G401.6 (cell line): ENCODE data around the gene GMDS.

Experiments used
- FAIRE-seq: peaks from 2 replicates; lab custom pipeline; 2012; peaks lifted over from hg19 to GRCh38; lab: Jason Lieb, UNC

The GMDS gene

DNA sequence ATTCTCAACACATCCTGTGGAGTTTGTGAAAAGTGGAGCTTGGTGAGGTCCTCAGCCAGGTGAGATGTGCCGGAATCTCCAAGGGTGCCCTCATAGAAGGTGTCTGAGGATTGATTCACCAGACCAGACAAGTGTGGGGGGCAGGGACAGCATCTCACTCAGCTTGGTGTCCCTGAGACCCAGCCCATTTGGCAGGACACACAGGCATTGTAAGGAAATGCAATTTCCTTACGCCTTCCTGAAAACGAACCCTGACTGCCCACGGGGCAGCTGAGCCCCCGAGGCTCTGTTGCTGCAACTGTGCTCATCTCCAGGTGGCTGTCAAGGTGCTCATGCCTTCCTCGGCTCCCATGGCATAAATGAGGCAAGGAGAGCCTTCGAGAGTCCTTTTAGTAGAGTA, 602.3 kb downstream of the GMDS start:
- FAIRE-seq = no peak

DNA sequence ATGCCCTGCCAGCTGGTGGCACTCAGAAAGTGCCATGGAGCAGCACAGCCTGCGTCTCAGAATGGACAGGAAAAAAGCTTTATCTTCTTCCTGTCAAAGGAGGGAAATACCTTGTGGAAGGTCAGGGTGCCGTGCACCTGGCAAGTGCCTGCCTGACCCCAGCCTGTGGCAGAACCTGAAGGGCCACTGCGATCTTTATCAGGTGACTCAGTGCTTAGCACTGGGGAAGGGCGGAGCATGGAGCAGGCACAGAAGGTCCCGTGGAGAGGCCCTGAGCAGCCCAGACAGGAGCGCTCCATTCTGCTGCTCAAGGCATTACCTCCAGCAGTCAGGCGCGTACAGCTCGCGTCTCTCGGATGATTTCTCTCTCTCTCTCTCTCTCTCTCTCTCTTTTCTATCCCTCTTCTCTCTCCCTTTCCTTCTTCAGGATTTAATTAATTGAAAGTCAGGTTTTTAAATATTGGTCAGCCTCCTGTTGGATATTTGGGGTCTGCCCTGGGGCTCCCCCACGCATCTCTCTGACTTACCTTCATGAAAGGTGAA, 604.0 kb downstream of the GMDS start:
- FAIRE-seq = no peak

DNA sequence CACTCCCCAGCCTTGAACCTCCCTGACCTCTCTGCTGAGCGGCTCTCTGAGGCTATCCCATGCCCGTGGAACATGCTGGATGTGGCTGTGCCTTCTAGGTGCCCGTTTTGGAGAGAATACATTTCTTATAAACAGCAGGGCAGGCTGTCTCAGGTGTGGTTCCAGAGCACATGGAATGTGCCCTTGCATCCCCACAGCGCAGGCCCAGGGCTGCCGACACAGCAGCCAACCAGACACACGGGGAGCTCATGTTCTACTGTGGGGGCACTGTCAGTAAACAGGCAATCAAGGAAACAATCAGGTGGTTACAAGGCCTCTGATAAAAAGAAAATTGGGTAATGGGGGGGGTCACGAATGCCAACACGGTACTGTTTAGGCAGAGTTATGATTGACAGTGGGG, 604.9 kb downstream of the GMDS start:
- no peak for FAIRE-seq

DNA sequence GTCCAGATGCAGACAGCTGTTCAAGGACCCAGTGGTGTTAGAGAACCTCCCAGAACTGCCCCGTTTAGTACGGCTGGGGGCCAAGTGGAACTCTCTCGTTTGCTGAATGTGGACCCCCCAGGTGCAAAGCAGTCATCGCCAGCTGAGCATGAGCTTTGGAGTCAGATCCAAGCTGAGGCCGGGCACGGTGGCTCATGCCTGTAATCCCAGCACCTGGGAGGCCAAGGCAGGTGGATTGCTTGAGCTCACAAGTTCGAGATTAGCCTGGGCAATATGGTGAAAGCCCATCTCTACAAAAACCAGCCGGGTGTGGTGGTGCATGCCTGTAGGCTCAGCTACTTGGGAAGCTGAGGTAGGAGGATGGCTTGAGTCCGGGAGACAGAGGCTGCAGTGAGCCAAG, 606.0 kb downstream of the GMDS start:
- no peak for FAIRE-seq

DNA sequence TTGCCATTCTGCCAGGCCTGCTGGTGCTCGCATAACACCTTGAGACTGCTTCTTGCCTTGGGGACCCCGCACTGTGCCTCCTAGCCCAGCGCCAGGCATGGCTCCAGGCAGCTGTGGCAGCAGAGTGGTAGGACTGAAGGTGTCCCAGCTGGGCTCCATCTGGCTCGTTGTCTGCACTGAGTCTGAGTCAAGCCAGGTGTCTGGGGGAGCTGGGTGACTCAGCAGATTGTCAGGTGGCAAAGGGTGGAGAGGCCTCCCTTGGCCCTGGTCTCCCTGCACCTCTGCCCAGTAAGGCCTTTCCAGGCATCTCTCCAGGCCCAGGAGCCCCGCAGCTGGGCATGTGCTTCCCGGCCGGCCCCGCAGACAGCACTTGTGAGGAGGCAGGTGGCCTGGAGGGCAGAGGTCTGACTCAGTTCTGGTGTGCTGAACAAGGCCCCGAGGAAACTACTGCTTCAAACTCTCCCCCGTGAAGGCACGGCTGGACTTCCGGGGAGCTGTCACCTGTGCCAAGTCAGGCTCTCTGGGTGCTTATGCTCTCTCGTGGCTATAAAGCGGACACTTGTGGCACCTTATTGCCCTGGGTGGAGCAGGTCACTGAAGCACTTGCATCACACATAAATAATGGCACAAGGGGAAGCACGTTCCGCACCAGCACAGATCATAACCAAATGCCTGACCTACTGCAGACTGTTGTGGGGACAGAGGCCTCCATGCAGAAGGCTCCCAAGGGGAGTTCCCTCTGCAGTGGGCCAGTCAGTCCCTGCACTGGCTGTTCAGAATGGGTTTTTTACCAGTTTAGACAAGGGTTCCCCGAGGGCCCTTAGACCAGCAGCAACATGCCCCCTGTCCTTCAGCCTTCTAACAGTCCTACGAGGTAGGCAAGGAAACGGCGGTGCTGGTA, 608.2 kb downstream of the GMDS start:
- FAIRE-seq = no peak

DNA sequence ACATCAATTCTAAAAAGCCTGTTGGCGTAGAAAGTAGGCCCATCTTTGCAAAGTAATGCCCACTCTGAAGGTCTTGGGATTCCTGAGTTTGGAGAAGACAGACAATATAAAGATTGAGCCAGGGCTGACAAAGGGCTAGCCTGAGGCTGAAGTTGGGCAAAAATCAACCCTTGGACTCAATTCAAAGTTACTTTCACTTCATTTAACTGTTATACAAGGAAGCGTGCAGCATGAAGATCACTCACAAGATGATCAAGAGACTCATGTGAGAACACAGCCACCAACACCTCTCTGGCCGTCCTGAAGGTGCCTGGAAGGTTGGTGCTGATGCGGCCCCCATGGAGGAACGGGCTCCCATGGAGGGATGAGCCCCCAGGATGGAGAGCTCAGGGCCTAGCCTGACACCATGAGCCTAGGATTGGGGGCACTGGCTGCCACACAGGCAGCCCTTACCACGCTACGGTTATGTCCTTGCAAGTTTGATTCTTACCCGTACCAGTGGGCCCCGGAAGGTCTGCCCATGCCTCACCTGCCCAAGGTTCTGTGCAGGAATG, 609.1 kb downstream of the GMDS start:
- no peak for FAIRE-seq

DNA sequence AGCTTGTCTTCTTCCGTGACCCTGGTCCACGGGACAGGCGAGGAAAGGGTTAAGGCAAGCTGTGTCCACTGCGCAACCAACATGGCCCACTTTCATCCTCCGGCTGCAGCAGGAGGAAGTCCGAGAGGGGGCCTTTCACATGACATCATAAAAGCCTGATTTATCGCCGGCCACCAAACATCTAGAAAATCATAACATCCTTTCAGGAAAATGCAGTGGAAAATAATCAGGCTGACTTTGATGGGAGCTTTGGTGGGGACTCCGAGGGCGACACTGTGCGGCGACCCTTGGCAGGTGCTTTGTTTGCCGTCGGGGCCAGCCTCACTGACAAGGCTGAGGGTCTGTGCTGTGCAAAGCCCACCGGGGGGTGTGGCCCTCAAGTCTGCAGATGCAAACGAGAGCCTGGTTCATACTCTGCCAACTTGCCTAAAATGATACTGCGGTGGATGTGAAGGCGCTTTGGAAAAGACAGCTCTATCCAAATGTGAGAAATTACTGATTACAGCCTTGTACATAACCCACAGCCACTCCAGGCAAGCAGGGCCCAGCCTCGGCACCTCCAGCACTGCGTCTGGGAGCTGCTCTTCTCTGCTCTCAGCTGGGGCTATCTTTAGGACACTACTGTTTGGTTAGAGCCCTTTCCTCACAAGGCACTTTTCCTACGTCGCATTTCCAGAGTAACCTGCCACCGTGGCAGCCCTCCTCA, 609.9 kb downstream of the GMDS start:
- no peak for FAIRE-seq

DNA sequence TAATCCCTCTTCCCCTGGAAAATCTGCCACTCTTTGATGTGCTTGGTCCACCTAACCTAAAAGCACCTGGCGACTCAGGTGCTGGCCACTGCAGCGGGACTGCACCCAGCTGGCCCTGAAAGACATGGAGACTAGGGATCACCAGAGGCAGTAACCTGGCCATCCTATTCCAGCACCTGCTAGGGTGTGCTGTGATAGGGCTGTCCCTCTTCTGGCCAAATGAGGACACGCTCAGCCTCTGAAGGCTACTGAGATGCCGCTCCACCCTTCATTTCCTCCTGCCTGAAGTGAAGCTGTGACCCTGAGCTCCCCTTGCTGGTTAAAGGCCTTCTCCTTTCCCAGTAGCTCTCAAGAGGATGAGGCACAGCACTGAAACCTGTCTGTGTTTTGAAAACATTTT, 611.3 kb downstream of the GMDS start:
- no peak for FAIRE-seq

DNA sequence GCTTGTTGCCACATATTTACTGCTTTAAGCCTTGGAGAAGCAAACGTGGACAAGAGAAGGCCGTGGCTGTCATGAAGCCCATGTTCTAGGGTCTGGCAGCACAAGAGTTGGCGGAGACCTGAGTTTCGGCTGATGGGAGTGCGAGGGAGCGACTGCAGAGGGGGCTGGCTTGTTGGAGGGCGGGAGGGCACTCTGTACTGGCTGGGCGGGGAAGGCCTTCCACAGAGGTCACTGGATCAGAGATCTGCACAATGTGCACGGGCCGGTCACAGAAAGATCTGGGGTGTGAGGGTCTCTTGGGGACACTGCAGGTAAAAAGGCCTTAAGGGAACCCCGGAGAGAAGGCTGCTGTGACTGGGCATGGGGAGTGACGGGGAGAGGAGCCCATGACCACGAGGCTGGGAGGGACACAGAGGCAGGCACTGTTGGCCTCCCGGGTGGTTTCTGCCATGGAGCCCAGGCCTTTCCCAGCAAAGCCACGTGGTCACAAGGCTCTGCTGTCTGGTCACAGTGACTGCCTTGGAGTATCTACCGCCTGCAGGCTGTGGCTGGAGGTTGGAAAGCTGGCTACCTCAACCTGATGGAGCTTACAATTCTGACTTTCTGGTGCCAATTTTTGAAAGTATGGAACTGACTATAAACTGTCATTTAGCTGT, 611.9 kb downstream of the GMDS start:
- no peak for FAIRE-seq

DNA sequence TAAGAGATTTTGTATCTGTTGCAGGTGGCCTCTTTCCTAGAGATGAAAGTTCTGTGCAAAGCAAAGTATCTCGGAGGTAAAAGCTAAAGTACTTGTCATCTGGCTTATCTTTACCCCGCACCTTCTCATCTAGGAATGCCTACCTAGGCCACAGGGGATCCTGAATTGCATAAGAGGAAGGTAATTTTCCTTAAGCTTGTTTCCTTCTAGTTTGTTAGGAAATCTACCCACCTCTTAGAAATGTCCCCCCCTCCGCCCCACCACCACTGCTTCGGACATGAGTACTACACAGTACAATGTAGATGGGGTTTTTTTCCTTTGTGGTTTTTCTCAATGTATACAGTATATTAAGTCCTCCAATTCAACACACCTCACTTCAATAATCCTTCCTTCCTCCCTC, 614.2 kb downstream of the GMDS start:
- no peak for FAIRE-seq

DNA sequence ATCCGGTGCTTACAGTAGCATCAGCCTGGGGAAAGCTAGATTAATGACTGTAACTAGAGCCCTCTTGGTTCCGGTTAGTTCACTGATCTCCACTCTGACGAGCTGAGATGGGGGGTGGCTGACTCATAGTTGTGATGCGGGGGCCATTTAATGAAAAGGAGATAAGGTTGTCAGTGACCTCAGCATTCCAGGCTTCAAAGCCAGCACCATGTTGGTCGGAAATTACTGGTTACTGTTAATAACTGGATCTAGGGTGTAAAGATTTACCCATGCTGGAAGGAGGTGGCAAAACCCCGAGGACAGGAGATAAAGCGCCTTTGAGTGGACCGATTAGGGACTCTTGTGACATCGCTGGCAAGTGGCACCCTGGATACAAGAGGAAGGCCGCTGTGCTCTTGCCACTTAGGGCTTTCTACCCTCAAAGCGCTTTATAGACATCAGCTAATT, 614.6 kb downstream of the GMDS start:
- no peak for FAIRE-seq

DNA sequence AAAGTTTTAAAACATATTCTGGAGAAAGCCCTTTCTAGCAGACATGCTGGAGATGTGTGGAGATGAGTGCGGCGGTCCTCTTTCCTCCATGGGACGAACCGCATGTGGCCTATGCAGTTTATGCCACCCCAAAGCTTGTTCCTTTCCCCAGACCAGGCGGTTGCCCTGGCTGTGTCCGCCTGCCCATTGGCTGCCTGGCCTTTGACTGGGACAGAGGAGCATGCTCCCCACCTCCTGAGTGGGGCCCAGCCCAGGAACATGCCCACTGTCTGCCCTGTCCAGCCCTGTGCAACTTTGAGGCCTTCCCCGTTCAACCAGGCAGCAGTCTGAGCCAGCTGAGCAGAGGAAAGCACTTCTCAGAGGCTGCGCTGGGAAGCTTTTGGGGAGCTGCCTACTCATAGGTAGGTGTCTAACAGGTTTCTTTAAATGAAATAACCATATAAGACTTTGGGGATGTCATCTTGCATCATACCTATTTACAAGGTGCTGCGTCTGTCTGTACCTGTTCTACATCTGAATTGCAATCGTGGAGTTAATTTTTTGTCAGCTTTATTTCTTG, 615.1 kb downstream of the GMDS start:
- no peak for FAIRE-seq

DNA sequence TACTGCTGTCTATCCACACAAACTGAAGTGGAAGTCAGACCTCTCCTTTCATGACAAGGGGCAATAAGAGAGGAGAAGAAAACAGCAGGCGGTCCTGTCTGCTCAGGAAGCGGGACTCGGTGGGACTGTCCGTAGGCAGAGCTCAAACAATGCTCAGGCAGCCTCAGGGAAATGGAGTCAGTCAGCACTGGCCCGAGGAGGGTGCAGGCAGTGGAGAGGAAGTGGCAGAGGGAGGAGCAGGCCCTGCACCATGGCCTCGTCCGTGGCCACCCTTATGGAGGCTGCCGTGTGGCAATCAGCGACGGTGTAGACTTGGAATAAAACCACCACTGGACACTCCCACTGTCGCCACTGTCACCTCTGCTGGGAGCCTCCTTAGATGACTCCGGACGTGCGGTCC, 616.1 kb downstream of the GMDS start:
- FAIRE-seq = no peak

DNA sequence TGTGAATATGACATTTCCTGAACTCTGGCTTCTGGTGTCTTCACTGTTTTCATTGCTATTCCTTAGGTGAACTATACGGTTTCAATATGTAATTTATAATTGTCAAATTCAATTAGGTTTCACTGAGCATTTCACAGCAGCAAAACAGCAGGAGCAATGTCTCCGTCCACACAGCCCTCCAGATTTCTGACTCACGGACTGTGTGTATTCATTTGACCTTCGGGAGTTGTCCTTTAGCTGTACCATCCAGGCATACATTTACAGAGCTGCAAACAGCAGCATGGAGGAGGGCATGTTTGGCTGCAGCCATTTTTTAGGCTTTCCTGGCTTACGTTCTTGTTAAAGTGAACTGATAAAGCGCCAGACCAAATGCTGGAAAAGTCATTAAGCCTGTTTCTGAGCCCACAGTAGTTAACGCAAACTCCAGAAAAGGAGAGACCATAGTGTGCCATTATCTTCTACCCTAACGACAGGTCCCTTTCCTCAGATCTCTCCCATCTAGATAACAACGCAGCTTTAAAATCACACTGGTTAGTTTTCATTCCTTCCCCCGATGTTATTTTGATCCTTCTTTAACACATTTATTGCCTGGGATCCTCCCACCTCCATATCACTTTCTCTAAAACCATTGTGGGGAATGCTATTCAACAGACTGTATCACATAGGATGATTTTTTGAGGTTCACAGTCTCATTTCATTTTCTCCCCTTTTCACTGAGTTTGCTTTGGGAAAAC, 617.4 kb downstream of the GMDS start:
- no peak for FAIRE-seq

DNA sequence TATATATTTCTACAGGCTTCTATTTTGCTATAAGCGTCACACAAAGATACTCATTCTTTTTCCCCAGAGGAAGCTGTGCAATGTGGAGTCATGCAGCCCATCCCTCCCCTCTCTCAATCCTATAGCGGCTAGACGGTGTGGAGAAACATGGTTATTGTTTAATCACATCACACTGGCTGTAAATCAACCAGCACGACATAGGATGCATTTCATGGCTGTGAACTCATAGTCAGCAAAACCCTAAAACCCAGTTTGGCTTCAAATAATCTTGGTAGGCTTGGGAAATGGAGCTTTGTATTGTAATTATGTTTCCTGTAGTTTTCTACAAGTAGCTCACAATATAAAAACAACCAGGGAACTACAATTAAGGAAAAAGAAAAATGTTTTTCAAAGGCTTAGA, 618.9 kb downstream of the GMDS start:
- no peak for FAIRE-seq

DNA sequence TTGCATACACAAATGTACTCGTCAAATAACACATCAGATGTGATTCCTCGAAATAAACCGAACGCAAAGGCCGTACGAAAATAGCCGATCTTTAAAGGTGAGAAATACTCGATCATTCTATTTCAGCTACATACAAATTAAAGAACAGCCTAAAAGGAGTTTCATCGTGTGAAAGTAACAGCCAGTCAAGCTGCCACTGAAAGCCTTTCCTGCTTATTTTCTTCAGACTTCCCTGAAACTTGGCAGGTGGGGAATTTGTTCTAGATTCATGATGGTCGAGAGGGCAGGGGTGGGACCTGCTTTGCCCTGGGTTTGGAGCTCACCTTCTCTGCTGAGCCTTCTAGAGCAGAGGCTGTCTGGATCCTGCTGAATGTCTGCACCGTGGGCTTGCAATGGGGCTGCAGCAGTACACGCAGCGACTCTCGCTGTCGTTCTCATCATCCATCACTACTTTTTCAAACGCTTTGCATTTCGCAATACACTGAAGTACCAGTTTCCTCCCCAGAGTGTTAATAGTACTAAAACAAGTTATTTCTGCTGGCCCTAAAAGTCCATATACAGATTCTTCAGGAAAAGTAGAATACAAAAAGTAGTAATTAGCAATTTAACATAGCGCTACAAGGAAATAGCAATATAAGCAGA, 619.5 kb downstream of the GMDS start:
- no peak for FAIRE-seq

DNA sequence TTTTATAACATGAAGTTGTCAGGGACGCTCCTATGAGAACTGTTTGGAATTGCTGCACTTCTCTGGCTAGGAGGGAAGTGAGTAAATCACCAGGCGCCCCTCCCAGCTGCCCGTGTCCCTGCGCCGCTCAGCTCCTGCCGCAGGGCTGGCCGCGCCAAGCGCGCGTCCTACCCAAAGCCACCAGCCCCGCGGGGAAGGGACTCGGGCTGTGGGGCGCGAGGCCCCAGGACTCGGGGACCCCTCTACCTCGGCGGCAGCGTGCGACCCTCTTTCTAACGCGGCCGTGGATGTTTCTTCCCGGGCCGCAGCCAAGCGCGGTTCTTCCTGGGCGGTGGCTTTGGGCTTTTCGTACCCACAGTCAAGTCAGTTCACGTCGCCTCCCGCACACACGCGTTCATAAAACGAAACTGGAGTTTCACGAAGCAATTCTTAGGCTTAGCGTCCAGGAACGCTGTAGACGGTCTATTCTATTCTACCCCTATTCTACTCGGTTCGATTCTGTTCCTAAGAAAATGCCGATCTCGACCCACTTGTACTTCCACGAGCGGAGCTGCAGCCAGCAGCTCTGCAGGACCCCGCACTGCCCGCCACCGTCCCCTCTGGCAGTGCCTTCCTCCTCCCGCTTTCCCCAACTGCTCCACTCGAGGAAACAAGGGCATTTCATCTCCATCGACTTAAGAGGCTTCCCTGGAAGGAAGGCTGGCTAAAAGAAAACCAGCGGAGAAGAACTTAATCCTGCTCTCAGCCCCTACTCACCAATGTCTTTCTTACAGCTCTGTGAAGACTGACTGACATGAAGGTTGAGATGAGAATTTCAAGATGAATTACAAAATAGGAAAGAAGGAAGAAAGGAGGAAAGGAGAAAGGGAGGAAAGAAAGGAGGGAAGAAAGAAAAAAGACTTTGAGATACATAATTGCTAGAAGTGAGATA, 620.3 kb downstream of the GMDS start:
- no peak for FAIRE-seq

DNA sequence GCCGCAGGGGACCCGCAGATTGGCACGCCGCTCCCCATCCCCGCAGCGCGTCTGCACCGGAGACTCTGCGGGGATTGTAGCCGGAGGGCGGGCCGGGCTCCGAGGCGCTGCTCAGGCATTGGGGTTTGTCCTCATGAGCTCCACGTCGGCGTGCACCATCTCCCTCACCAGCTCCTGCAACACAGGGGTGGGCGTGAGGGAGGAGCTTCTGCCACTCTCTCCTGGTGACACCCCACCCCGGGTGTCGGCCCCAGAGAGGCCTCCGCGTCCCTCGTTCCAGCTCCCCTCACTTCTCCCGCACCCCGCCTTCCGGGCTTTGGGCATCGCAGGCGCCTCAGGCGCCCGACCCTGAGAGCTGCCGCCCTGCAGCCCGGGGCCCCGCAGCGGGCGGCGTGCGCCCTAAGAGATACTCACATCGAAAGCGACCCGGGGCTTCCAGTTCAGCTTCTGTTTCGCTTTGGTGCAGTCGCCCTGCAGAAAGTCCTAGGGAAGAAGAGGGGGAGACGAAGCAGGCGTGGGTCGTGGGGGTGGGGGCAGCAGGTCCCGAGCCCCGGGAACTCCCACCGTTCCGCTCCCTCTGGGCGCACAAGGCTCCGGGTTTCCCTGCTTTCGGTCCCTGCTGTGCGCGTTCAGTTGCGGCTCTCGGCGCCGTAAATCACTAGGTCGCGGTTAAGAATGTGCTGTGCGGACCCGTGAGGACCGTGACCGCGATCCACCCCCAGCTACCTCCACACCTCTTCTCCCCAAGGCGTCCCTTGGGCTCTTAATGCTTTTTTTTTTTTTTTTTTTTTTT, 621.2 kb downstream of the GMDS start:
- FAIRE-seq = no peak

DNA sequence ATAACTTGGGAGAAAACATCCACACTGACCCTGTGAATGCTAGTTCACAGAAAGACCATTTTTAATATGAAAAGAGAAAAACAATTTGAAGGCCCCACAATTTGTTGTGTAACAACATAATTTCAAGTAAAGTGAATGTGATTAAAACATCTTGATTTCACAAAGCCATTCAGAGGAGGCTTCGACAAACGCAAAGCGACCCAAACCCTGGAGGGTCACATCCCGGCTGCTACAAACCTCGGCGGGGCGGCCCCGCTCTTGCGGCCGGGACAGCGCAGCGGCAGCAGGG, 621.7 kb downstream of the GMDS start:
- FAIRE-seq = no peak
